Stimulated activated CD8-positive, alpha-beta memory T cell treated with anti-CD3 and anti-CD28 coated beads, Interleukin-15, amount 100 ng/mL, for 1 hour (primary cell): Measurements from ENCODE around the gene TRRAP.

Experiments used
- DNase-seq: peaks from one replicate; pipeline ENCODE4 v3.0.0-alpha.2; 2020; ENCODE audit warnings: low read depth

The TRRAP gene

DNA sequence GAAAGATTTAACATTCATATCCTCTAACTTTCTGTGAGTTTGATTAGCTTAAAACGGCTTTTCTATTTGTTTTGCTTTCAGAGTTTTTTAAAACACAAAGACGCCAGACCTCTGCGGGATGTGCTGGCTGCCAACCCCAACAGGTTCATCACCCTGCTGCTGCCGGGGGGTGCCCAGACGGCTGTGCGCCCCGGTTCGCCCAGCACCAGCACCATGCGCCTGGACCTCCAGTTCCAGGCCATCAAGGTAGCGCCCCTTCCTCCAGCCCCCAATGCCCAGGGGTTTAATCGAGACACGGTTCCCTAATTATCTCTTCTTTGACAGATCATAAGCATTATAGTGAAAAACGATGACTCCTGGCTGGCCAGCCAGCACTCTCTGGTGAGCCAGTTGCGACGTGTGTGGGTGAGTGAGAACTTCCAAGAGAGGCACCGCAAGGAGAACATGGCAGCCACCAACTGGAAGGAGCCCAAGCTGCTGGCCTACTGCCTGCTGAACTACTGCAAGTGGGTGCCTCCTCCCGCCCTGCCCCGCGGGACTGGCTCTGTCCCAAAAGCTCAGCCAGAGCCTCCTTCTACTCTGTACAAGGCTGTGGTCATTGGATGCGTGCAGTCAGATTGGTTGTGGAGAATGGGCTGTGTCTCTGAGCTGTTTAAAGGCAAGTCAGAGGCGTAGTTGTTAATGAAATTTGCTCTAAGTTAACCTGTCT is 71.2 kb downstream of the TRRAP start:
- no peak for DNase-seq

DNA sequence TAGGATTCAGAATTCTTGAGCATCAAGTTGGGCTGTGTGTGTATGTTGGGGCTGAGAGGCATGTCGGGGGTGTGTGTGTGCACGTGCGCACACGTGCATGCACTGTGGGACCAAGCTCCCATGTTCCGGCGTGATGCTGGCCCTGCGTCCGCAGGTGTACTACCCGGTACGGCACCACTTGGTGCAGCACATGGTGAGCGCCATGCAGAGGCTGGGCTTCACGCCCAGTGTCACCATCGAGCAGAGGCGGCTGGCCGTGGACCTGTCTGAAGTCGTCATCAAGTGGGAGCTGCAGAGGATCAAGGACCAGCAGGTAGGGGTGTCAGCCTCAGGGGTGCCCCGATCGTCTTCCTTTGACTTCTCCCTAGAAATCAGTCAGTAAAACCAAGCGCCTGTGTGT is 77.7 kb downstream of the TRRAP start:
- no peak for DNase-seq

DNA sequence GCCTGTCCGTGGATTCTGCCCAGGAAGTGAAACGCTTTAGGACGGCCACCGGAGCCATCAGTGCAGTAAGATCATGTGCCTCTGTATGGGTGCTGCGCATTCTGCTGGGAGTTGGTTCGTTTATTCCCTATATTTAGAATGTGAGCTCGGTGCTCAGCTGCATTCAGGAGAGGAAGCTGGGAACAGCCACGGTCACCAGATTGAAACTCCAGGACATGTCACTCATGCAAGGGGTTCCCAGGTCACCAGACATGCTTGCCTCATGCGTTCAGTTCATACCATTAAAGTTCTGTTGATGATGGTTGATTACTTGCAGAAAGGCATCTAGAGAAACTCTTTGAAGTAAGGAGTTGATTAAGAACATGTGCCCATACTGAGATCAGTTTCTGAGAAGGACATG is 78.1 kb downstream of the TRRAP start:
- DNase-seq, result no peak

DNA sequence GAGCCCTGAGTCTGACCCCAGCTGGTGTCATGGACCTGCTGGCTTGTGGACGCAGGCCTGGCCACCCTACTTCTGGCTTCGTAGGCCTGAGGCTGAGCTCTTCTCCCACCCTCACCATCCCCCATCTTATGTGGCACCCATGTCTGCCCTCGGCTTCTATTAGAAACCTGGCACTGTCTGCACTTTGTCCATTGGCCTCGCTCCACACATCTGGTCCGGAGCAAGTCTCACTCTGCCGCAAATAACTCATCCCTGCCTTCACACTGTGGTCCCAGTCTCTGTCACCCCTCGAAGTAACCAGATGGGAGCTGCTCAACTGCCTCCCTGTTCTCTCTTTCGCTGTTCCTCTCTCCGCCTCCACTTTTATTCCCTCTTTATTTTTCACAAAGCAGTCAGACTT is 78.6 kb downstream of the TRRAP start:
- DNase-seq, result no peak

DNA sequence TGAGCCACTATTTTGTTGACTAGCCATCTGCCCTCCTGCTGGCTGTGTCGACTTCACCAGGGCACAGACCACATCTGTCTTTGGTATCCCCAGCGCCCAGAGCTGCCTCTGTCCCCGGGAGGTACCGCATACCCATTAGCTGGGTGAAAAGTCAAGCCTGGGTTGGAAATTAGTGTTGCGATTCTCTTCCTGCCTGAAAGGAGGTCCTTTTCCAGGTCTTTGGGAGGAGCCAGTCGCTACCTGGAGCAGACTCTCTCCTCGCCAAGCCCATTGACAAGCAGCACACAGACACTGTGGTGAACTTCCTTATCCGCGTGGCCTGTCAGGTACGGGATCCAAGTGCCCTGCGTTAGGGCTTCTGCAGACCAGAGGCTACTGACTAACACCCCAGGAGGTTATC is 79.4 kb downstream of the TRRAP start:
- DNase-seq, result no peak

- no peak for DNase-seq
Measured at GRCh38 chr7:98958968-98959367, 80.6 kb downstream of the TRRAP start.

DNA sequence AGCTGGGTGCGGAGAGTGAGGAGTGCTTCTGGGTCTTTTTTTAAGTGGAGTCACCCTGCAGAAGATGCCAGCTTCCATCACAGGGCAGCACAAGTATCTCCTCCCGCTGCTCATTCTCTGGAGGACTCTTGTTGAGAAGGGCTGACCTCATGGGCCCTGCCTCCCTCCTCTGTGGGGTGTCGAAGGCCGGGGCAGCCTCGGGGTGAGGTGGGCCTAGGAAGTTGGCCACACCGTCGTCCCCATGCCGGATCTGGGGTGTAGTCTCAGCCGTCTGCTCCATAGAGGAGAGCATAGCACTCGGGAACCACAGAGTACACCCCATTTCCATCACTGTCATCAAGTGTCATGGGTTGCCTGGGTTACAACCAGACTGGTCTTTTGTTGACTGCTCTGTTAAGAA is 85.0 kb downstream of the TRRAP start:
- DNase-seq, result no peak

DNA sequence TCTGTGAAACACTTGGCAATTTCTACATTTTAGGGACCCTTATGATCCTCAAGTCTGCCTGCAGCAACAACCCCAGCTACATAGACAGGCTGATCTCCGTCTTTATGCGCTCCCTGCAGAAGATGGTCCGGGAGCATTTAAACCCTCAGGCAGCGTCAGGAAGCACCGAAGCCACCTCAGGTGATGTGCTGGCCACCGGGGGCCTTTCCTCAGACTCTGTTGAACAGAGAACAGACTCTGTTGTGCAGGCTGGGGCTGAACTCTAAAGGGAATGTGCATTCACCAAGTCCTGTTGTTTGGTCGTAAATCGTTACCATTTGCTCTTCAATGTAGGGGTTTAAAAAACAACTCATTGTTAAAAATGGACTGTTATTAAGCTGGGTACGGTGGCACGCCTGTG is 86.3 kb downstream of the TRRAP start:
- no peak for DNase-seq

GRCh38 chr7:98968621-98969020 is 90.3 kb downstream of the TRRAP start:
- no peak for DNase-seq

GRCh38 chr7:98969386-98969785 is 91.1 kb downstream of the TRRAP start:
- DNase-seq, result no peak

GRCh38 chr7:98970016-98970615 is 91.8 kb downstream of the TRRAP start:
- DNase-seq, result no peak

DNA sequence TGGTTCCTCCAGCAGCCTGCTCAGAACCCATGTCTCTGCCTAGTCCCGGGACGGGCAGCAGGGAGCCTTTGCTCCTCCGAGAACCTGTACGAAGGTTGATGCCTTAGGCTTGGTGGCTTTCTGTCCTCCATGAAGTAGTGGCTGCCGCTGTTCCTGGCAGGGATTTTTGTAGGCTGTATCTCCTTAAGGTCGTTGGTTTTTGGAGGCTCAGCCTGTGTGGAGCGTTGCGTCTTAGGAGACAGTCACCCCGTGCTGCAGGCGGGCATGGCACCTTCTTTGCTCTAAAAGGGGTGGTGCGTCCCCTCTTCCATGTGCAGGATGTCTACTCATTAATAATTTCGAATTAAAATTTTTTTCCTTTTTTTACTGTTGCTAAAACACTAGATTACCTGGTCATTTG is 92.5 kb downstream of the TRRAP start:
- DNase-seq, result no peak

GRCh38 chr7:98974205-98974604 is 95.9 kb downstream of the TRRAP start:
- no peak for DNase-seq

- no peak for DNase-seq
Measured at GRCh38 chr7:98974906-98975816, 96.8 kb downstream of the TRRAP start.

GRCh38 chr7:98976396-98977185 is 98.3 kb downstream of the TRRAP start:
- no peak for DNase-seq

DNA sequence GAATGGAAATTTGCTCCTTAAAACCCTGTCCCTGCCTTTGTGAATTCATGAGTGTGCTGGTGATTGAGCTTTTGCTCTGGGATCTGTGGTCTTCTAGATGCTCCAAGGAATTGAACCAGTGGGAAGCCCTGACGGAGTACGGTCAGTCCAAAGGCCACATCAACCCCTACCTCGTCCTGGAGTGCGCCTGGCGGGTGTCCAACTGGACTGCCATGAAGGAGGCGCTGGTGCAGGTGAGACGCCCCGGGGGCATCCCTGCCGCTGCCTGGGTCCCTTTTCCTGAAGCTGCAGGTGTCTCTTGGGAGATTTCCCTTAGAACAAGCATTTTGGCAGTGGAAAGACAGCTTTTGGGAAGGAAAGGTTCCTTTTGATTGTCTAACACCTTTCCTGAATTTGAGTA is 100.3 kb downstream of the TRRAP start:
- DNase-seq, result no peak

DNA sequence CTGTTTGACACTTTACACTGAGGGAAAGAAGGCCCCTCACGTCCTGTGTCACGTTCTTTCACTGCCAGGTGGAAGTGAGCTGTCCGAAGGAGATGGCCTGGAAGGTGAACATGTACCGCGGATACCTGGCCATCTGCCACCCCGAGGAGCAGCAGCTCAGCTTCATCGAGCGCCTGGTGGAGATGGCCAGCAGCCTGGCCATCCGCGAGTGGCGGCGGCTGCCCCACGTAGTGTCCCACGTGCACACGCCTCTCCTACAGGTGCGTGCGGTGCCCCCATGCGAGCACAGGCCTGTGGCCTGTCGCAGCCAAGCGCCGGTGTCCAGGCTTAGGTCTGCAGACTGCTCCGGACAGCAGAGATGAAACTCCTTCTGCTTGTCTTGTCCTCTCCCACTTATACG is 103.4 kb downstream of the TRRAP start:
- no peak for DNase-seq

- no peak for DNase-seq
Measured at GRCh38 chr7:98982686-98983085, 104.4 kb downstream of the TRRAP start.

DNA sequence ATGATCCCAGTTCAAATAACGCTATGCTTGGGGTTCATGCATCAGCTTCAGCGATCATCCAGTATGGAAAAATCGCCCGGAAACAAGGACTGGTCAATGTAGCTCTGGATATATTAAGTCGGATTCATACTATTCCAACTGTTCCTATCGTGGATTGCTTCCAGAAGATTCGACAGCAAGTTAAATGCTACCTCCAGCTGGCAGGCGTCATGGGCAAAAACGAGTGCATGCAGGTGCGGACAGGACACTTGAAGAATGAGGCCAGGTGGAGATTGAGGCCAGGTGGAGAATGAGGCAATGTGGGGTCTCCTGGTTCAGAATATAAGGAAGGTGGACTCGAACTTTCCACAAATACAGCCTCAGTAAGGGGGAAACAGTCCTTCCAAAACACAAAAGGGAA is 105.8 kb downstream of the TRRAP start:
- no peak for DNase-seq

DNA sequence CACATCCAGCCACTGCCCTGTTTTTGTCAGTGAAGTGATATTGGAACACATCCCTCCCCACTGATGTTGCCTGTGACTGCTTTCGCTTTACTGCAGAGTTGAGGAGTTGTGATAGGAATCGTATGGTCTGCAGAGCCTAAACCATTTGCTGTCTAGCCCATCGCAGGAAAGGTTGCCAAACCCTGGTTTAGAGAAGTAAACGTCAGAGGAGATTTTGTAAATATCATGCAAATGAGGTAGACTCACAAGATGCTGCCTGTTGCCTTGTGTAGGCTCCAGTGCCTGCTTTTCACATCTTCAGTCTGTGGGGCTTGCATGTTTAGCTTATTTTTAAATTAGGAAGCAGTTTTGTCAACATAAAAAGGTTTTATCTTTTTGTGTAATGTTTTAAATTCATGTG is 107.1 kb downstream of the TRRAP start:
- no peak for DNase-seq

- DNase-seq, result no peak
Measured at GRCh38 chr7:98985945-98986344, 107.6 kb downstream of the TRRAP start.

GRCh38 chr7:98988641-98989040 is 110.3 kb downstream of the TRRAP start:
- DNase-seq, result no peak
